ENCODE data around the gene ANKRD55. TPM values are rescaled to one million over a fixed set of nuclear protein-coding genes. Genes with fewer than 3 reads are reported as not detected.

ANKRD55 gene
- total and polyA plus RNA-seq, 2 donors (not counting 1 experiment from before 2014, with no cell fraction given), result 0.07 TPM; not detected in 1

DNA sequence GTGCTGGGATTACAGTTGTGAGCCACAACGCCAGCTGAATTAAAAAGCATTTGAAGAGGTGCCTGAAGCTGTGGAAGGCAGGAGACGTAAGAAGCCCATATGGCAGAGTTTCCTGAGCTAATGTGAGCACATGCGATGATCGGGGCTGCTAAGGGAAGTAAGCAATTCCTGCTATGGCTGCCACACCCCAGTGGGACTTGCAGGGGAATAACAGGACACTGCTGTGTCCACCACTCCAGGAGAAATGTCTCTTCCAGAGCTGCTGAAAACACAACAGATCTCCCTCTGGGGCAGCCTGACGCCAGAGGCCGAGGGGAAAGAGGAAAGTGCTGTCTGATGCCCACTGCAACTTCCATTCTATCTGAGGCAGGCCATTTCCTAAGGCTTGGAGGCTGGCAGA is 46.2 kb upstream of the ANKRD55 start:
- Mint-ChIP-seq H3K27me3 (no peaks in the 10 kb centered on the region), H3K9me3 (ENCODE audit: insufficient read depth) (no peaks in the 10 kb centered on the region), H3K4me1 (peaks cover 3% of the 10 kb centered on the region), H3K27ac (no peak overlapping the region), H3K4me3 (no peak overlapping the region)
- DNase-seq (no peak), ATAC-seq (ENCODE audit: low read depth) (no peak)
- Histone ChIP-seq H3K79me2 (ENCODE audit: control insufficient read depth, insufficient read depth, low read length) (no peaks in the 10 kb centered on the region), H3K4me3 (ENCODE audit: control extremely low read depth in 1 of 5, extremely low read depth in 1 of 5, insufficient read depth in 1 of 5, low read depth in 2 of 5, low read length in 4 of 5) (no peak overlapping the region), H3K9ac (ENCODE audit: low read length) (no peak overlapping the region), H3K4me2 (replicated peaks; ENCODE audit: low read depth, low read length, poor library complexity, severe bottlenecking) (no peak overlapping the region), H3K9me3 (ENCODE audit: control extremely low read depth in 1 of 3, control insufficient read depth in 2 of 3, insufficient read depth in 1 of 3, low read length in 2 of 3) (no peaks in the 10 kb centered on the region), H3K27ac (ENCODE audit: low read length in 2 of 2) (no peak overlapping the region), H3K27me3 (replicated peaks in 1 of 4; ENCODE audit: control extremely low read depth in 1 of 4, control insufficient read depth in 3 of 4, insufficient read depth in 4 of 4, low read length in 3 of 4) (no peaks in the 10 kb centered on the region), H4K20me1 (ENCODE audit: control insufficient read depth, insufficient read depth, low read length, poor library complexity, severe bottlenecking) (no peaks in the 10 kb centered on the region), H3K4me1 (ENCODE audit: control insufficient read depth in 2 of 2, insufficient read depth in 2 of 2, low read length in 2 of 2) (peaks cover 0 to 6% of the 10 kb centered on the region in 2 donors), H2AFZ (ENCODE audit: insufficient read depth, low read depth, low read length, poor library complexity, severe bottlenecking) (no peak overlapping the region), H3K36me3 (replicated peaks in 1 of 2; ENCODE audit: control extremely low read depth in 1 of 2, control insufficient read depth in 1 of 2, extremely low read depth in 1 of 2, insufficient read depth in 2 of 2, low read length in 1 of 2) (no peaks in the 10 kb centered on the region)
- no peak for TF ChIP-seq EZH2 (IDR thresholded peaks at IDR 0.05; ENCODE audit: borderline replicate concordance, insufficient read depth, low read depth, low read length, poor library complexity, severe bottlenecking)
- TF ChIP-seq, protein P1, sequence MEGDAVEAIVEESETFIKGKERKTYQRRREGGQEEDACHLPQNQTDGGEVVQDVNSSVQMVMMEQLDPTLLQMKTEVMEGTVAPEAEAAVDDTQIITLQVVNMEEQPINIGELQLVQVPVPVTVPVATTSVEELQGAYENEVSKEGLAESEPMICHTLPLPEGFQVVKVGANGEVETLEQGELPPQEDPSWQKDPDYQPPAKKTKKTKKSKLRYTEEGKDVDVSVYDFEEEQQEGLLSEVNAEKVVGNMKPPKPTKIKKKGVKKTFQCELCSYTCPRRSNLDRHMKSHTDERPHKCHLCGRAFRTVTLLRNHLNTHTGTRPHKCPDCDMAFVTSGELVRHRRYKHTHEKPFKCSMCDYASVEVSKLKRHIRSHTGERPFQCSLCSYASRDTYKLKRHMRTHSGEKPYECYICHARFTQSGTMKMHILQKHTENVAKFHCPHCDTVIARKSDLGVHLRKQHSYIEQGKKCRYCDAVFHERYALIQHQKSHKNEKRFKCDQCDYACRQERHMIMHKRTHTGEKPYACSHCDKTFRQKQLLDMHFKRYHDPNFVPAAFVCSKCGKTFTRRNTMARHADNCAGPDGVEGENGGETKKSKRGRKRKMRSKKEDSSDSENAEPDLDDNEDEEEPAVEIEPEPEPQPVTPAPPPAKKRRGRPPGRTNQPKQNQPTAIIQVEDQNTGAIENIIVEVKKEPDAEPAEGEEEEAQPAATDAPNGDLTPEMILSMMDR (IDR thresholded peaks at IDR 0.05), result no peak
- ChIA-PET CTCF (no interaction called here), POLR2A (no interaction called here)
- WGBS (ENCODE audit: insufficient coverage), result 89% methylated on average over 5 of the region's 6 CpGs
- intact Hi-C loops (cut with micrococcal nuclease), result no loop called here

DNA sequence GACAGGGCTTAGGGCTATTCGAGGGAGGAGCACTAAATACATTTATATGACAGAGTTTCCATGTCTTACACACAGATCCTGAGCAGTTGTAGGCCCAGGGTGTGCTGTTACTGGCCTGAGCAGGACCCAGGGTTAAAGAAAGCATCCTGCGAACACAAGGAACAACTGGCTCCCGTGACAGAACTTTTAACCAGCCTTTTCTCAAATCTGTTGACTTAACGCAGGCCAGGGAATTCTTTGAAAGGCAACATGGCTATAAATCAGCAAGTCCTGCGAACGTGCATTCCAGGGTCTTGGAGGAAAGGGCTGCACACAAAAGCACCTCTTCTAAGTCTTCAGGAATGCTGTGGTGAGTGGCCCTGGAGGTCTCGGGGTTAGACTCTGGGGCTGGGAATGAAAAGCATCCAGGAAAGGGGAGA is 45.2 kb upstream of the ANKRD55 start:
- H3K4me3 ChIP-seq (ENCODE audit: control extremely low read depth in 1 of 5, extremely low read depth in 1 of 5, insufficient read depth in 1 of 5, low read depth in 2 of 5, low read length in 4 of 5), result no peak overlapping the region
- no peaks in the 10 kb centered on the region for H3K9me3 ChIP-seq (ENCODE audit: control extremely low read depth in 1 of 3, control insufficient read depth in 2 of 3, insufficient read depth in 1 of 3, low read length in 2 of 3)
- H3K9me3 Mint-ChIP-seq (ENCODE audit: insufficient read depth), result no peaks in the 10 kb centered on the region
- TF ChIP-seq, protein P1 (IDR thresholded peaks at IDR 0.05), result no peak
- TF ChIP-seq EZH2 (IDR thresholded peaks at IDR 0.05; ENCODE audit: borderline replicate concordance, insufficient read depth, low read depth, low read length, poor library complexity, severe bottlenecking), result no peak
- no peak overlapping the region for H2AFZ ChIP-seq (ENCODE audit: insufficient read depth, low read depth, low read length, poor library complexity, severe bottlenecking)
- no peak overlapping the region for H3K27ac Mint-ChIP-seq
- H3K79me2 ChIP-seq (ENCODE audit: control insufficient read depth, insufficient read depth, low read length), result no peaks in the 10 kb centered on the region
- intact Hi-C loops (cut with micrococcal nuclease), result no loop called here
- H3K27me3 Mint-ChIP-seq, result no peaks in the 10 kb centered on the region
- no peak overlapping the region for H3K4me3 Mint-ChIP-seq
- no peak overlapping the region for H3K4me2 ChIP-seq (replicated peaks; ENCODE audit: low read depth, low read length, poor library complexity, severe bottlenecking)
- peaks cover 0 to 6% of the 10 kb centered on the region in 2 donors for H3K4me1 ChIP-seq (ENCODE audit: control insufficient read depth in 2 of 2, insufficient read depth in 2 of 2, low read length in 2 of 2)
- H4K20me1 ChIP-seq (ENCODE audit: control insufficient read depth, insufficient read depth, low read length, poor library complexity, severe bottlenecking), result no peaks in the 10 kb centered on the region
- peaks cover 3% of the 10 kb centered on the region for H3K4me1 Mint-ChIP-seq
- 95% methylated on average over 6 of the region's 7 CpGs for WGBS (ENCODE audit: insufficient coverage)
- no peak overlapping the region for H3K9ac ChIP-seq (ENCODE audit: low read length)
- POLR2A ChIA-PET, result no interaction called here
- H3K27ac ChIP-seq (ENCODE audit: low read length in 2 of 2), result no peak overlapping the region
- CTCF ChIA-PET, result no interaction called here
- ATAC-seq (ENCODE audit: low read depth) (no peak), DNase-seq (no peak)
- H3K36me3 ChIP-seq (replicated peaks in 1 of 2; ENCODE audit: control extremely low read depth in 1 of 2, control insufficient read depth in 1 of 2, extremely low read depth in 1 of 2, insufficient read depth in 2 of 2, low read length in 1 of 2), result no peaks in the 10 kb centered on the region
- no peaks in the 10 kb centered on the region for H3K27me3 ChIP-seq (replicated peaks in 1 of 4; ENCODE audit: control extremely low read depth in 1 of 4, control insufficient read depth in 3 of 4, insufficient read depth in 4 of 4, low read length in 3 of 4)

Data from B cell (primary cell).